ENCODE results near the gene PNPLA2.

The PNPLA2 gene

DNA sequence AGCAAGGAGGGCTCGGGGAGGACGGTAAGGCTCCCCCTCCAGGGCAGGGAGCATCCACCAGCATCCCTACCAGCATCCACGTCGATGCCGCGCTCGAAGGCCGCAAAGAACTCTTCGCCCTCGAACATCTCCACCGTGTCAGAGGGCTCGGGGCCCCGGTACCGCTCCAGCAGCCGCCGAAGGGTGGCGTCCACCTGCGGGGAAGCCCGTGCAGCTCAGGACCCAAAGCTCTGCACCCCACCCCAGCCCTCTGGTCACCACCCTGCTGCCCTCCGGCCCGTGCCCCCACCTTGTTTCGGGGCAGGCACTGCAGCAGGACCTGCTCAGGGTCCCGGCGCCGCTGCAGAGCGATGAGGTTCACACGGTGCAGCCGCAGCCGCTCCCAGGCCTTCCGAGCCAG is 18.2 kb upstream of the PNPLA2 start:
- Histone ChIP-seq H3K36me3 (ENCODE audit: control insufficient read depth, insufficient read depth, low read length) (no peaks in the 10 kb centered on the region), H2AFZ (no peak overlapping the region), H3K79me2 (no peaks in the 10 kb centered on the region), H3K4me3 (ENCODE audit: low read depth, low read length) (no peak overlapping the region), H3K4me2 (ENCODE audit: low read length) (no peak overlapping the region), H3K4me1 (peaks cover 4% of the 10 kb centered on the region), H3K9ac (no peak overlapping the region), H3K9me3 (ENCODE audit: control insufficient read depth, low read length) (no peaks in the 10 kb centered on the region), H3K27me3 (ENCODE audit: control insufficient read depth, insufficient read depth, low read length) (no peaks in the 10 kb centered on the region), H3K27ac (no peak overlapping the region)
- TF ChIP-seq, protein P1, sequence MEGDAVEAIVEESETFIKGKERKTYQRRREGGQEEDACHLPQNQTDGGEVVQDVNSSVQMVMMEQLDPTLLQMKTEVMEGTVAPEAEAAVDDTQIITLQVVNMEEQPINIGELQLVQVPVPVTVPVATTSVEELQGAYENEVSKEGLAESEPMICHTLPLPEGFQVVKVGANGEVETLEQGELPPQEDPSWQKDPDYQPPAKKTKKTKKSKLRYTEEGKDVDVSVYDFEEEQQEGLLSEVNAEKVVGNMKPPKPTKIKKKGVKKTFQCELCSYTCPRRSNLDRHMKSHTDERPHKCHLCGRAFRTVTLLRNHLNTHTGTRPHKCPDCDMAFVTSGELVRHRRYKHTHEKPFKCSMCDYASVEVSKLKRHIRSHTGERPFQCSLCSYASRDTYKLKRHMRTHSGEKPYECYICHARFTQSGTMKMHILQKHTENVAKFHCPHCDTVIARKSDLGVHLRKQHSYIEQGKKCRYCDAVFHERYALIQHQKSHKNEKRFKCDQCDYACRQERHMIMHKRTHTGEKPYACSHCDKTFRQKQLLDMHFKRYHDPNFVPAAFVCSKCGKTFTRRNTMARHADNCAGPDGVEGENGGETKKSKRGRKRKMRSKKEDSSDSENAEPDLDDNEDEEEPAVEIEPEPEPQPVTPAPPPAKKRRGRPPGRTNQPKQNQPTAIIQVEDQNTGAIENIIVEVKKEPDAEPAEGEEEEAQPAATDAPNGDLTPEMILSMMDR (IDR thresholded peaks at IDR 0.05), result no peak

DNA sequence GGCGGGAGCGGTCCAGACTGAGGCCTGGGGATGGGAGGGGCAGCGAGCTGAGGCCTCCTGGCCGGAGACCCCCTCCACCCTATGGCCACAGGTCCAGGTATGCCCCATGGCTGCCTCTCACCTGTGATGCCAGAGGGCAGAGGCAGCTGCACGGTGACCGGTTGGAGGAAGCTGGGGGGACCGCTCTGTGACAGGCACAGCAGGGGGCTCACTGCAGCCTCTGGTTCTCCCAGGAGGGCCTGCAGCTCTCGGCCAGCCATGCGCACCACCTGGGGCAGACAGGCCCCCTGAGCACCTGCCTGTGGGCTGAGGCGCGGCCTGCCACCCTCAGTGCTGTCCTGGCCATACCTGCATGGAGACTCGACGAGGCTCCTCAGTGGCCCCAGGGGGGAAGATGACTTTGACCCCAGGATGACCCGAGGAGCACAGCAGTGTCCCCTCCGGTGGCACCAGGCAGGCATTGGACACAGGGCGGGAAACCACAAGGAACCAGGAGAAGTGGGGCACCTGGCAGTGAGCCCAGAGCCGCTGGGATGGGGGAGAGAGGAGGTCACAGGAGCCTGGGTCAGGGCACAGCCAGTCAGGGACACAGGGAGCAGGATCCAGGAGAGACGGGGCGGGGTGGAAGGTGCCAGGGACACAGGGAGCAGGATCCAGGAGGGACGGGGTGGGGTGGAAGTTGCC is 17.5 kb upstream of the PNPLA2 start:
- no peak overlapping the region for H3K4me2 ChIP-seq (ENCODE audit: low read length)
- H3K27me3 ChIP-seq (ENCODE audit: control insufficient read depth, insufficient read depth, low read length), result no peaks in the 10 kb centered on the region
- H3K79me2 ChIP-seq, result no peaks in the 10 kb centered on the region
- H3K36me3 ChIP-seq (ENCODE audit: control insufficient read depth, insufficient read depth, low read length), result no peaks in the 10 kb centered on the region
- H3K27ac ChIP-seq, result no peak overlapping the region
- H3K9me3 ChIP-seq (ENCODE audit: control insufficient read depth, low read length), result no peaks in the 10 kb centered on the region
- no peak overlapping the region for H3K9ac ChIP-seq
- H2AFZ ChIP-seq, result no peak overlapping the region
- H3K4me1 ChIP-seq, result peaks cover 4% of the 10 kb centered on the region
- TF ChIP-seq, protein P1 (IDR thresholded peaks at IDR 0.05), result no peak
- H3K4me3 ChIP-seq (ENCODE audit: low read depth, low read length), result no peak overlapping the region

DNA sequence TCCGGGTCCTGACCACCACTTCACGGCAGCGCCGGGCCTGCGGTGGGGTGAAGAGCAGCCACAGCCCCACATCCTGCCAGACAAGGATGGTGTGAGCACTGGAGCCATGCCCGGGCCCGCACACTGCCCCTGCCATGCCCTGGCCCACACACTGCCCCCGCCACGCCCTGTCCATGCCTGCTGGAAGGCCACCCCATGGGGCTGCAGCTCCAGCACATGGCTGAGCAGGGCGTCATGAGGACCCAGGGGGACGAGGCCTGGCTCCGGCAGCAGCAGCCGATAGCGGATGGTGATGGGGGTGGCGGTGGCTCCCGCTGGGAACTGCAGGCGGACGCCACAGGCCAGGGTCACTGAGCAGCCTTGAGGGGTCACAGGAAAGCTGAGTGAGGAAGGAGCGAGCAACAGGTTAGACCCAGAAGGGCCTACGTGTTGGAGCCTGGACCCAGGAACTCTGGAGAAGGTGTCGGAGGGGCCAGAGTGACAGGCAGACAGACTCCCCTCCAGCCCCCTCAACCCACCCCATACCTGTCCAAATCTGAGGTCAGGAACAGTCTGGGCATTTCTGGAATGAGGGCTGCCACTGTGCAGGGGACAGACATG is 16.6 kb upstream of the PNPLA2 start:
- no peaks in the 10 kb centered on the region for H3K36me3 ChIP-seq (ENCODE audit: control insufficient read depth, insufficient read depth, low read length)

DNA sequence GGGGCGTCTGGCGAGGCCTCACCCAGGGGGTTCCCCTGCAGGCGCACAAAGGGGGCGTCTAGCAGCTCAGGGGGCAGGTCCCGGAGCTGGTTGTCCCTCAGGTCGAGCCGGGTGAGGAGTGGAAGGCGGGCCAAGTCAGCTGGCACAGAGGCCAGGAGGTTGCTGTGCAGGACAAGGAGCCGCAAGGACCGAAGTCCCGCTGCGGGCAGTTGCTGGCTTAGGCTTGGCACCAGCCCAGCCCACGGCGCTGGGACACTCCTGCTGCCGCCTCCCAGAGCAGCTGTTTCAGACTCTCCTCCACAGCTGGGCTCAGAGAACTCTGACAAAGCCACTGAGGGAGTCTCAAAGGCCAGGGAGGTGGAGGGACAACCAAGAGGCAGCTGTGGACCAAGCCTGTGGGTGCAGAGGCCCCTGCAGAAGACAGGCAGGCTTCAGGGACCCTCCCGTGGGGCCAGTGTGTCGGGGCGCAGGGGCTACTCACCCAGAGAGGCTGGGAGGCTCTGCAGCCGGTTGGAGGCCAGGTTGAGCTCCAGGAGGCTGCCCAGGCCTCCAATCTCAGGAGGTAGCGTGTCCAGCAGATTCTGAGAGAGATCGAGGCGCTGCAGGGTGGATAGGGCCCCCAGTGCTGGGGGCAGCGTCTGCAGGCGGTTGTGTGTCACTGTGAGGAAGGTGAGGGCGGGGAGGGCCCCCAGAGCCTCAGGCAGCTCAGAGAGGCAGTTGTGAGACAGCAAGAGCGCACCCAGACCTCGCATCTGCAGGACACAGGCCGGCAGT is 15.8 kb upstream of the PNPLA2 start:
- Histone ChIP-seq H2AFZ (no peak overlapping the region), H3K4me3 (ENCODE audit: low read depth, low read length) (no peak overlapping the region), H3K4me1 (no peaks in the 10 kb centered on the region), H3K4me2 (ENCODE audit: low read length) (no peak overlapping the region), H3K27ac (no peak overlapping the region), H3K36me3 (ENCODE audit: control insufficient read depth, insufficient read depth, low read length) (no peaks in the 10 kb centered on the region), H3K27me3 (ENCODE audit: control insufficient read depth, insufficient read depth, low read length) (no peaks in the 10 kb centered on the region), H3K9me3 (ENCODE audit: control insufficient read depth, low read length) (no peaks in the 10 kb centered on the region), H3K9ac (no peak overlapping the region), H3K79me2 (no peaks in the 10 kb centered on the region)
- TF ChIP-seq, protein P1 (IDR thresholded peaks at IDR 0.05), result no peak

More for the DNA sequence above, 16.6 kb upstream of the PNPLA2 start:
- Histone ChIP-seq H3K9me3 (ENCODE audit: control insufficient read depth, low read length) (no peaks in the 10 kb centered on the region), H3K27me3 (ENCODE audit: control insufficient read depth, insufficient read depth, low read length) (no peaks in the 10 kb centered on the region), H3K4me1 (no peaks in the 10 kb centered on the region), H2AFZ (no peak overlapping the region), H3K4me3 (ENCODE audit: low read depth, low read length) (no peak overlapping the region), H3K9ac (no peak overlapping the region), H3K79me2 (no peaks in the 10 kb centered on the region), H3K27ac (no peak overlapping the region), H3K4me2 (ENCODE audit: low read length) (no peak overlapping the region)
- TF ChIP-seq, protein P1 (IDR thresholded peaks at IDR 0.05), result no peak
